Stimulated activated CD8-positive, alpha-beta memory T cell treated with anti-CD3 and anti-CD28 coated beads, Interleukin-7, amount 100 ng/mL, for 48 hours (primary cell): ENCODE data around the gene CAMK2A.

Experiments used
- DNase-seq, 2 donors: peaks; one replicate each; pipeline ENCODE4 v3.0.0-alpha.2; 2020; ENCODE audit warnings: low read depth in 1 of 2; ENCODE audit errors: extremely low read depth in 1 of 2

Gene CAMK2A

GRCh38 chr5:150289551-150290390 is at the start of gene CAMK2A:
Gene CAMK2A (minus strand): TSS chr5:150289773. CDS start chr5:150289625, 148 bp downstream.
- no peak for DNase-seq

GRCh38 chr5:150339165-150339564 is 49.6 kb upstream of the CAMK2A start:
- DNase-seq = no peak

GRCh38 chr5:150338546-150338945 is 49.0 kb upstream of the CAMK2A start:
- no peak for DNase-seq

- DNase-seq = no peak
Measured at GRCh38 chr5:150335778-150336177, 46.2 kb upstream of the CAMK2A start.

- no peak for DNase-seq
Measured at GRCh38 chr5:150333400-150333799, 43.8 kb upstream of the CAMK2A start.

GRCh38 chr5:150329881-150330876 is 40.6 kb upstream of the CAMK2A start:
- no peak for DNase-seq

GRCh38 chr5:150329038-150329437 is 39.5 kb upstream of the CAMK2A start:
- no peak for DNase-seq

GRCh38 chr5:150328515-150328914 is 38.9 kb upstream of the CAMK2A start:
- no peak for DNase-seq

- DNase-seq = no peak
Measured at GRCh38 chr5:150327139-150327538, 37.6 kb upstream of the CAMK2A start.

GRCh38 chr5:150326707-150327106 is 37.1 kb upstream of the CAMK2A start:
- DNase-seq = no peak

GRCh38 chr5:150325426-150325825 is 35.9 kb upstream of the CAMK2A start:
- no peak for DNase-seq

- no peak for DNase-seq
Measured at GRCh38 chr5:150323819-150324218, 34.2 kb upstream of the CAMK2A start.

GRCh38 chr5:150323092-150323491 is 33.5 kb upstream of the CAMK2A start:
- no peak for DNase-seq

- no peak for DNase-seq
Measured at GRCh38 chr5:150322202-150322601, 32.6 kb upstream of the CAMK2A start.

- no peak for DNase-seq
Measured at GRCh38 chr5:150321784-150322183, 32.2 kb upstream of the CAMK2A start.

GRCh38 chr5:150321211-150321610 is 31.6 kb upstream of the CAMK2A start:
- no peak for DNase-seq

- no peak for DNase-seq
Measured at GRCh38 chr5:150320044-150320613, 30.6 kb upstream of the CAMK2A start.

- no peak for DNase-seq
Measured at GRCh38 chr5:150319484-150319790, 29.9 kb upstream of the CAMK2A start.

- DNase-seq = no peak
Measured at GRCh38 chr5:150318613-150319483, 29.3 kb upstream of the CAMK2A start.
